ENCODE data around the gene CELSR1. TPM values are rescaled to one million over a fixed set of nuclear protein-coding genes. Genes with fewer than 3 reads are reported as not detected.

CELSR1 gene
- total RNA-seq, 1 experiment from 2014 or later = 14.2 TPM

- Histone ChIP-seq H3K9ac (ENCODE audit: low read length) (no peak overlapping the region), H3K36me3 (ENCODE audit: low read depth, low read length) (no peaks in the 10 kb centered on the region), H3K27me3 (ENCODE audit: low read length) (no peaks in the 10 kb centered on the region), H3K27ac (ENCODE audit: low read length) (no peak overlapping the region), H3K9me3 (ENCODE audit: low read length) (no peaks in the 10 kb centered on the region), H3K4me1 (ENCODE audit: insufficient read depth, low read length) (peaks cover 7% of the 10 kb centered on the region), H2AFZ (ENCODE audit: low read length) (no peak overlapping the region), H3K4me3 (ENCODE audit: low read length) (no peak overlapping the region), H3F3A (ENCODE audit: low read length, unreplicated experiment) (no peaks in the 10 kb centered on the region), H3K4me2 (ENCODE audit: low read length) (no peak overlapping the region), H4K20me1 (ENCODE audit: low read length) (no peaks in the 10 kb centered on the region), H3K79me2 (ENCODE audit: low read length) (no peaks in the 10 kb centered on the region), H3K9me2 (replicated peaks; ENCODE audit: low read length) (no peaks in the 10 kb centered on the region)
- intact Hi-C loops (cut with micrococcal nuclease) = no loop called here
- ATAC-seq = no peak
- no TSS peak for BruUV-seq (replicated peaks)
- TF ChIP-seq CTCF (conservative IDR thresholded peaks at IDR 0.05; ENCODE audit: low read depth, low read length) (no peak), EZH2 (IDR thresholded peaks at IDR 0.05; ENCODE audit: low read length, unreplicated experiment) (no peak), EZH2phosphoT487 (IDR thresholded peaks at IDR 0.05; ENCODE audit: borderline replicate concordance, low read length) (no peak)
- CTCF ChIA-PET = no interaction called here
- no peak for DNase-seq
- POLR2A ChIA-PET (ENCODE audit: unreplicated experiment) = no interaction called here
These were observed 154.9 kb downstream of the CELSR1 start for GRCh38 chr22:46382524-46382923.

GRCh38 chr22:46381731-46382130 lies 155.7 kb downstream of the CELSR1 start:
- no peaks in the 10 kb centered on the region for H3F3A ChIP-seq (ENCODE audit: low read length, unreplicated experiment)
- no peak overlapping the region for H3K4me3 ChIP-seq (ENCODE audit: low read length)
- DNase-seq (no peak), ATAC-seq (no peak)
- H3K9ac ChIP-seq (ENCODE audit: low read length) = no peak overlapping the region
- no peaks in the 10 kb centered on the region for H4K20me1 ChIP-seq (ENCODE audit: low read length)
- intact Hi-C loops (cut with micrococcal nuclease) = no loop called here
- no peak overlapping the region for H3K27ac ChIP-seq (ENCODE audit: low read length)
- TF ChIP-seq EZH2phosphoT487 (IDR thresholded peaks at IDR 0.05; ENCODE audit: borderline replicate concordance, low read length) = no peak
- no peak for TF ChIP-seq CTCF (conservative IDR thresholded peaks at IDR 0.05; ENCODE audit: low read depth, low read length)
- no peak for TF ChIP-seq EZH2 (IDR thresholded peaks at IDR 0.05; ENCODE audit: low read length, unreplicated experiment)
- no peak overlapping the region for H3K4me2 ChIP-seq (ENCODE audit: low read length)
- ChIA-PET CTCF (no interaction called here), POLR2A (ENCODE audit: unreplicated experiment) (no interaction called here)
- H3K9me3 ChIP-seq (ENCODE audit: low read length) = no peaks in the 10 kb centered on the region
- no peaks in the 10 kb centered on the region for H3K79me2 ChIP-seq (ENCODE audit: low read length)
- no peaks in the 10 kb centered on the region for H3K9me2 ChIP-seq (replicated peaks; ENCODE audit: low read length)
- BruUV-seq (replicated peaks) = no TSS peak
- no peak overlapping the region for H2AFZ ChIP-seq (ENCODE audit: low read length)
- no peaks in the 10 kb centered on the region for H3K27me3 ChIP-seq (ENCODE audit: low read length)
- H3K4me1 ChIP-seq (ENCODE audit: insufficient read depth, low read length) = peaks cover 11% of the 10 kb centered on the region
- H3K36me3 ChIP-seq (ENCODE audit: low read depth, low read length) = no peaks in the 10 kb centered on the region

GRCh38 chr22:46381142-46381541 lies 156.3 kb downstream of the CELSR1 start:
- no peak overlapping the region for H3K4me2 ChIP-seq (ENCODE audit: low read length)
- DNase-seq (no peak), ATAC-seq (no peak)
- no peaks in the 10 kb centered on the region for H3K79me2 ChIP-seq (ENCODE audit: low read length)
- no peaks in the 10 kb centered on the region for H3K27me3 ChIP-seq (ENCODE audit: low read length)
- POLR2A ChIA-PET (ENCODE audit: unreplicated experiment) = no interaction called here
- H3K4me1 ChIP-seq (ENCODE audit: insufficient read depth, low read length) = peaks cover 11% of the 10 kb centered on the region
- H3F3A ChIP-seq (ENCODE audit: low read length, unreplicated experiment) = no peaks in the 10 kb centered on the region
- H3K9me2 ChIP-seq (replicated peaks; ENCODE audit: low read length) = no peaks in the 10 kb centered on the region
- H3K4me3 ChIP-seq (ENCODE audit: low read length) = no peak overlapping the region
- no peak overlapping the region for H3K27ac ChIP-seq (ENCODE audit: low read length)
- no peaks in the 10 kb centered on the region for H3K9me3 ChIP-seq (ENCODE audit: low read length)
- no peak overlapping the region for H3K9ac ChIP-seq (ENCODE audit: low read length)
- H3K36me3 ChIP-seq (ENCODE audit: low read depth, low read length) = peaks cover 1% of the 10 kb centered on the region
- no peaks in the 10 kb centered on the region for H4K20me1 ChIP-seq (ENCODE audit: low read length)
- CTCF ChIA-PET = no interaction called here
- no peak overlapping the region for H2AFZ ChIP-seq (ENCODE audit: low read length)
- intact Hi-C loops (cut with micrococcal nuclease) = no loop called here
- no peak for TF ChIP-seq CTCF (conservative IDR thresholded peaks at IDR 0.05; ENCODE audit: low read depth, low read length)
- TF ChIP-seq EZH2 (IDR thresholded peaks at IDR 0.05; ENCODE audit: low read length, unreplicated experiment) = no peak
- no peak for TF ChIP-seq EZH2phosphoT487 (IDR thresholded peaks at IDR 0.05; ENCODE audit: borderline replicate concordance, low read length)
- BruUV-seq (replicated peaks) = no TSS peak

All from PC-3 (cell line).